Measurements from ENCODE around the gene CAB39L. TPM values are rescaled to one million over a fixed set of nuclear protein-coding genes. Genes with fewer than 3 reads are reported as not detected.

The CAB39L gene
- total and polyA plus RNA-seq, 3 donors from 2014 or later, result 23.2 to 46.9 (median 26.0) TPM

DNA sequence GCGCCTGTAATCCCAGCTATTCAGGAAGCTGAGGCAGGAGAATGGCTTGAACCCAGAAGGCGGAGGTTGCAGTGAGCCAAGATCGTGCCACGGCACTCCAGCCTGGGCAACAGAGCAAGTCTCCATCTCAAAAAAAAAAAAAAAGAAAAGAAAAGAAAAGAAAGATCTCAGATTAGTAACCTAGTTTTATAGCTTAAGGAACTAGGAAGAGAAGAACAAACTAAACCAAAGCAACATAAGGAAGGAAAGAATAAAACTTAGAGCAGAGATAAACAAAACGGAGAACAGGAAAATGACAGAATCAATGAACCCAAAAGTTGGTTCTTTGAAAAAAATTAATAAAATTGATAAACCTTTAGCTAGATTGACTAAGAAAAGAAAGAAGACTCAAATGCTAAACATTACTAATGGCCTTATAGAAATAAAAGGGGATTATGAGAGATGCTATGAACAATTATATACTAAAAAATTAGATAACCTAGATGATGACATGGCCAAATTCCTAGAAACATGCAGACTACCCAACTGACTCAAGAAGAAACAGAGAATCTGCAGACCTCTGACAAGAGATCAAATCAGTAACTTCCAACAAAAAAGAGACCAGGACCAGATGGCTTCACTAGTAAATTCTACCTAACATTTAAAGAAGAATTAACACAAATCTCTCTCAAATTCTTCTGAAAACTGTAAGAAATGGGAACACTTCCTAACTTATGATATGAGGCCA is 127.9 kb downstream of the CAB39L start:
- H3K27ac ChIP-seq, result no peak overlapping the region
- intact Hi-C loops (cut with DNase I; ENCODE audit: low total_unique reads), result no loop called here

DNA sequence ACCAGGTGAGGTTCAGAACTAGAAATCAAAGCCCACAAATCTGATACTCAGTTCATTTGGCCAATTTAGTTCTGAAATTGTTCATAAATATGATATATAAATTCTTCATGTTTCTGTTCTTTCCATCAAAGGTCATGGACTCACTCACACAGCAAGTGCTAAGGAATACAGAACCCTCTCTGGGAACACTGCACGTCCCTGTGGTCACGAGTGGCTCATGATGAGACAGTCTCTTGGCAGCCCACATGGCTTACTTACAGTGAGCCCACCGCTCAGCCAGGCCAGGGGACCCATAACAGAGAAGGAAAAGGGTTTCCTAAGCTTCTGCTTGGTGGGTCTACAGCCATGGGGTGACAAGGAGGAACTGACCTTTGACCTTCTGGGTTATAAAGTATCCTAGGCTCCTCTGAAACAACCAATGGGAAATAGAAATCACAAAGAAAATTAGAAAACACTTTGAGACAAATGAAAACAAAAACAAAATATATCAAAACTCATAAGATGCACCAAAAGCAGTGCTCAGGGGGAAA is 128.8 kb downstream of the CAB39L start:
- Histone ChIP-seq H3K4me1 (peaks cover 18% of the 10 kb centered on the region), H3K27ac (peak overlapping the region; percentile 11 to 73)
- intact Hi-C loops (cut with DNase I; ENCODE audit: low total_unique reads), result no loop called here

More for the DNA sequence above, 127.9 kb downstream of the CAB39L start:
- TF ChIP-seq, protein P1, sequence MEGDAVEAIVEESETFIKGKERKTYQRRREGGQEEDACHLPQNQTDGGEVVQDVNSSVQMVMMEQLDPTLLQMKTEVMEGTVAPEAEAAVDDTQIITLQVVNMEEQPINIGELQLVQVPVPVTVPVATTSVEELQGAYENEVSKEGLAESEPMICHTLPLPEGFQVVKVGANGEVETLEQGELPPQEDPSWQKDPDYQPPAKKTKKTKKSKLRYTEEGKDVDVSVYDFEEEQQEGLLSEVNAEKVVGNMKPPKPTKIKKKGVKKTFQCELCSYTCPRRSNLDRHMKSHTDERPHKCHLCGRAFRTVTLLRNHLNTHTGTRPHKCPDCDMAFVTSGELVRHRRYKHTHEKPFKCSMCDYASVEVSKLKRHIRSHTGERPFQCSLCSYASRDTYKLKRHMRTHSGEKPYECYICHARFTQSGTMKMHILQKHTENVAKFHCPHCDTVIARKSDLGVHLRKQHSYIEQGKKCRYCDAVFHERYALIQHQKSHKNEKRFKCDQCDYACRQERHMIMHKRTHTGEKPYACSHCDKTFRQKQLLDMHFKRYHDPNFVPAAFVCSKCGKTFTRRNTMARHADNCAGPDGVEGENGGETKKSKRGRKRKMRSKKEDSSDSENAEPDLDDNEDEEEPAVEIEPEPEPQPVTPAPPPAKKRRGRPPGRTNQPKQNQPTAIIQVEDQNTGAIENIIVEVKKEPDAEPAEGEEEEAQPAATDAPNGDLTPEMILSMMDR (IDR thresholded peaks at IDR 0.05), result no peak
- TF ChIP-seq POLR2A (IDR thresholded peaks at IDR 0.05), result no peak
- Histone ChIP-seq H3K9me3 (no peaks in the 10 kb centered on the region), H3K4me1 (peaks cover 18% of the 10 kb centered on the region), H3K4me3 (no peak overlapping the region), H3K36me3 (ENCODE audit: low read depth, missing control alignments) (no peaks in the 10 kb centered on the region), H3K27me3 (no peaks in the 10 kb centered on the region)
- no peak for DNase-seq
- WGBS, 2 donors, result 92 to 95% methylated on average over 5 of the region's 5 CpGs

DNA sequence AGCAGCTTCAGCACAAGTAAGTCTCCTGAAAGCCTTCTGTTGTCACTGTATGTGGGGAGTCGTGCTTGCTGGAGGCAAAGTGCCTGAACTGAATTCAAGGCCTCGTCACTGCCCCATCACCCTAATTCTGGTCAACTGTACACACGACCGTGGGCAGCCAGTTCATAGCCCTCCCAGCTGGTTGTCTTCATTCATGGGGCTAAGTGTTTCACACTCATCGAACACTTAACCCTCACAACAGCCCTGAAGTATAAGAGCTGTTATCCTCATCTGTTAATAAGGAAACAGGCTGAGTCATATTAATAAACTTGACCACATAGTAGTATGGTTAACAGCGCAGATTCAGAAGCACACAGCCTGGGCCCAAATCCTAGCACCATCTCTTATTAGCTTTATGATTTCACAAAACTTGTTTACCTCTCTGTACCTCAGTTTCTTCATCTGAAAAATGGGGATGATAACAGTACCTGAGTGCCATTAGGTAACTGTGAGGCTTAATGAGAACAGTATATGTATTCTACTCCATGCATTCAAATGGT is 129.5 kb downstream of the CAB39L start:
- intact Hi-C loops (cut with DNase I; ENCODE audit: low total_unique reads), result no loop called here
- WGBS, 2 donors, result 59 to 84% methylated on average over 6 of the region's 6 CpGs
- H3K36me3 ChIP-seq (ENCODE audit: low read depth, missing control alignments), result no peaks in the 10 kb centered on the region
- no peaks in the 10 kb centered on the region for H3K9me3 ChIP-seq
- no peak for TF ChIP-seq POLR2A (IDR thresholded peaks at IDR 0.05)
- TF ChIP-seq, protein P1 (IDR thresholded peaks at IDR 0.05), result no peak
- peaks cover 19% of the 10 kb centered on the region for H3K4me1 ChIP-seq
- H3K4me3 ChIP-seq, result no peak overlapping the region
- H3K27me3 ChIP-seq, result no peaks in the 10 kb centered on the region
- H3K27ac ChIP-seq, result peak overlapping the region; percentile 8 to 73
- DNase-seq, result no peak

More for the DNA sequence above, 128.8 kb downstream of the CAB39L start:
- DNase-seq, result no peak
- Histone ChIP-seq H3K4me3 (no peak overlapping the region), H3K9me3 (no peaks in the 10 kb centered on the region), H3K36me3 (ENCODE audit: low read depth, missing control alignments) (no peaks in the 10 kb centered on the region), H3K27me3 (no peaks in the 10 kb centered on the region)
- 81 to 87% methylated on average over 3 of the region's 3 CpGs for WGBS, 2 donors
- TF ChIP-seq POLR2A (IDR thresholded peaks at IDR 0.05), result no peak
- TF ChIP-seq, protein P1 (IDR thresholded peaks at IDR 0.05), result no peak

DNA sequence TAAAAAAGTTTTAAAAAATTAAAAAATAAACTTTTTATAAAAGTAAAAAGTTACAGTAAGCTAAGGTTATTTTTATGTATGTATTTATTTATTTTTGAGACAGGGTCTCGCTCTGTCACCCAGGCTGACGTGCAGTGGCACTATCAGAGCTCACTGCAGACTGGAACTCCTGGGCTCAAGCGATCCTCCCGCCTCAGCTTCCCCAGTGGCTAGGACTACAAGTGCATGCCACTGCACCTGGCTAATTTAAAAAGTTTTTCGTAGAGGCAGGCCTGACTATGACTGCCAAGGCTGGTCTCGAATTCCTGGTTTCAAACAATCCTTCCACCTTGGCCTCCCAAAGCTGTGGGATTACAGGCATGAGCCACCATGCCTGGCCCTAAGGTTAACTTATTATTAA is 132.0 kb downstream of the CAB39L start:
- H3K27ac ChIP-seq, result no peak overlapping the region
- TF ChIP-seq, protein P1 (IDR thresholded peaks at IDR 0.05), result no peak
- TF ChIP-seq POLR2A (IDR thresholded peaks at IDR 0.05), result no peak
- no peak for DNase-seq
- no peaks in the 10 kb centered on the region for H3K27me3 ChIP-seq
- no peak overlapping the region for H3K4me3 ChIP-seq
- peaks cover 45% of the 10 kb centered on the region for H3K4me1 ChIP-seq
- intact Hi-C loops (cut with DNase I; ENCODE audit: low total_unique reads), result no loop called here
- H3K36me3 ChIP-seq (ENCODE audit: low read depth, missing control alignments), result no peaks in the 10 kb centered on the region
- no peaks in the 10 kb centered on the region for H3K9me3 ChIP-seq
- 94 to 95% methylated on average over 6 of the region's 6 CpGs for WGBS, 2 donors
